Gastroesophageal sphincter (tissue), 4 donors: ENCODE measurements around the gene MARCKS. TPM values are rescaled to one million over a fixed set of nuclear protein-coding genes. Genes with fewer than 3 reads are reported as not detected.

Source experiments
- ATAC-seq: fragments of 150-250 bp; one replicate; pipeline ENCODE4 v1.9.1; 2016; ENCODE audit warnings: mild to moderate bottlenecking, moderate library complexity
- H3K27ac ChIP-seq, 4 donors: fragments of 200-600 bp; sonication (generic) in 3 of 4; 1 replicate in 3 of 4; 2 replicates in 1 of 4; pipeline ENCODE4 v1.5.1; 2016 to 2019
- H3K27me3 ChIP-seq: fragments of 200-600 bp; sonication (generic); one replicate; pipeline ENCODE4 v1.5.1; 2019
- H3K36me3 ChIP-seq, 2 donors: fragments of 200-600 bp; sonication (generic); one replicate each; pipeline ENCODE4 v1.5.1; 2019; ENCODE audit warnings: control low read depth in 1 of 2
- H3K4me1 ChIP-seq, 3 donors: fragments of 200-600 bp; sonication (generic); 1 replicate in 2 of 3; 2 replicates in 1 of 3; pipeline ENCODE4 v1.5.1; 2016 to 2019; ENCODE audit warnings: control low read depth in 2 of 3
- H3K4me3 ChIP-seq, 2 donors: fragments of 200-600 bp; sonication (generic); one replicate each; pipeline ENCODE4 v1.5.1; 2019; ENCODE audit warnings: mild to moderate bottlenecking in 1 of 2, moderate library complexity in 1 of 2
- H3K9me3 ChIP-seq, 3 donors: fragments of 200-600 bp; sonication (generic); one replicate each; pipeline ENCODE4 v1.5.1; 2017 to 2019; ENCODE audit warnings: control low read depth in 2 of 3
- EP300 ChIP-seq: sonication (generic); formaldehyde crosslinking; IDR thresholded peaks from one replicate; pipeline ENCODE4 v1.6.1; 2017; ENCODE audit warnings: antibody characterized with exemption, mild to moderate bottlenecking
- POLR2A ChIP-seq, 2 donors: fragments of 450-650 bp; IDR thresholded peaks; one replicate each; pipeline ENCODE4 v1.6.1; 2017; ENCODE audit warnings: antibody characterized with exemption in 2 of 2, mild to moderate bottlenecking in 2 of 2, moderate library complexity in 1 of 2
- POLR2AphosphoS5 ChIP-seq: sonication (generic); formaldehyde crosslinking; IDR thresholded peaks from one replicate; pipeline ENCODE4 v1.6.1; 2017; ENCODE audit warnings: antibody characterized with exemption
- WGBS, 2 donors: methylation state at CpG; one replicate each; pipeline ENCODE4 v1.1.5; 2018; ENCODE audit warnings: low coverage in 1 of 2; 5-methylcytosine and 5-hydroxymethylcytosine counted together
- total RNA-seq, 4 donors: library from RNA; depleted of rRNA; stranded (reverse); fragments of >200 nt; gene quantifications; one replicate each; pipeline ENCODE4 v1.1.0, GENCODE V29; 2016
- TF ChIP-seq, protein P1 (sequence below), 4 experiments: fragments of 200-600 bp in 2 of 4; fragments of 450-650 bp in 2 of 4; sonication (generic) in 1 of 4; IDR thresholded peaks; one replicate each; pipeline ENCODE4 v1.5.1; 2017 to 2019; ENCODE audit warnings: antibody characterized with exemption in 4 of 4, mild to moderate bottlenecking in 2 of 4, moderate library complexity in 2 of 4

Gene MARCKS
- total RNA-seq, 4 donors from 2014 or later = 17.7 to 36.4 (median 25.5) TPM

DNA sequence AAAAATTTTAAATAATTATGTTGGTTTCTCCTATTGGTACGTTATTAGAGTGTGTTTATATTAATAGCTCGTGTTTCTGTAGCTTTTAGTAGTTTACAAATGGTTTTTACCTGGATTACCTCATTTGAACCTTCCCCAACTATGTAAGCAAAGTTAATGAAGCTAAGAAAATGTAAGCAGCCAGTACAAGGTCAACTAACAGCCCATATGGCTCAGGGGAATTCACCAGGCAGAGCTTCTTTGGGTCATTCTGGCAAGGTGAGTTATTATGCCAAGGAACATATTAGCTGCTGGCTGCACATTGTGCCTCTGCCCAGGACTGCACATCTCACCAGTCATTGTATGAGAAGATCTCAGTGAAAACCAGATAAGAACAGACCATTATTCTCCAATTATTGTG is 27.0 kb upstream of the MARCKS start:
- no peak for ATAC-seq
- H3K9me3 ChIP-seq = no peaks in the 10 kb centered on the region

GRCh38 chr6:113833537-113833936 is 23.6 kb upstream of the MARCKS start:
- no peaks in the 10 kb centered on the region for H3K36me3 ChIP-seq
- no peak overlapping the region for H3K4me3 ChIP-seq
- H3K4me1 ChIP-seq = no peaks in the 10 kb centered on the region
- H3K9me3 ChIP-seq = no peaks in the 10 kb centered on the region
- no peak for ATAC-seq
- H3K27me3 ChIP-seq = no peaks in the 10 kb centered on the region
- no peak for TF ChIP-seq EP300
- H3K27ac ChIP-seq = no peak overlapping the region
- WGBS, 2 donors = 24 to 36% methylated on average over 2 of the region's 2 CpGs

More for the DNA sequence above, 27.0 kb upstream of the MARCKS start:
- no peaks in the 10 kb centered on the region for H3K27me3 ChIP-seq
- no peaks in the 10 kb centered on the region for H3K36me3 ChIP-seq
- 85 to 93% methylated on average over 2 of the region's 2 CpGs for whole genome bisulfite sequencing, 2 donors
- H3K27ac ChIP-seq = no peak overlapping the region
- no peak for TF ChIP-seq POLR2A (IDR thresholded peaks at IDR 0.05)
- TF ChIP-seq EP300 = no peak
- no peak for TF ChIP-seq POLR2AphosphoS5
- TF ChIP-seq, protein P1, sequence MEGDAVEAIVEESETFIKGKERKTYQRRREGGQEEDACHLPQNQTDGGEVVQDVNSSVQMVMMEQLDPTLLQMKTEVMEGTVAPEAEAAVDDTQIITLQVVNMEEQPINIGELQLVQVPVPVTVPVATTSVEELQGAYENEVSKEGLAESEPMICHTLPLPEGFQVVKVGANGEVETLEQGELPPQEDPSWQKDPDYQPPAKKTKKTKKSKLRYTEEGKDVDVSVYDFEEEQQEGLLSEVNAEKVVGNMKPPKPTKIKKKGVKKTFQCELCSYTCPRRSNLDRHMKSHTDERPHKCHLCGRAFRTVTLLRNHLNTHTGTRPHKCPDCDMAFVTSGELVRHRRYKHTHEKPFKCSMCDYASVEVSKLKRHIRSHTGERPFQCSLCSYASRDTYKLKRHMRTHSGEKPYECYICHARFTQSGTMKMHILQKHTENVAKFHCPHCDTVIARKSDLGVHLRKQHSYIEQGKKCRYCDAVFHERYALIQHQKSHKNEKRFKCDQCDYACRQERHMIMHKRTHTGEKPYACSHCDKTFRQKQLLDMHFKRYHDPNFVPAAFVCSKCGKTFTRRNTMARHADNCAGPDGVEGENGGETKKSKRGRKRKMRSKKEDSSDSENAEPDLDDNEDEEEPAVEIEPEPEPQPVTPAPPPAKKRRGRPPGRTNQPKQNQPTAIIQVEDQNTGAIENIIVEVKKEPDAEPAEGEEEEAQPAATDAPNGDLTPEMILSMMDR (IDR thresholded peaks at IDR 0.05) = no peak
- no peak overlapping the region for H3K4me3 ChIP-seq
- H3K4me1 ChIP-seq = peaks cover 0 to 14% (median 9%) of the 10 kb centered on the region in 3 donors

GRCh38 chr6:113837170-113837569 is 20.0 kb upstream of the MARCKS start:
- Histone ChIP-seq H3K27ac (no peak overlapping the region), H3K4me3 (no peak overlapping the region), H3K27me3 (no peaks in the 10 kb centered on the region), H3K9me3 (no peaks in the 10 kb centered on the region), H3K4me1 (no peaks in the 10 kb centered on the region), H3K36me3 (no peaks in the 10 kb centered on the region)
- no peak for ATAC-seq
- TF ChIP-seq POLR2A (IDR thresholded peaks at IDR 0.05) = no peak
- TF ChIP-seq, protein P1 (IDR thresholded peaks at IDR 0.05) = no peak
- no peak for TF ChIP-seq EP300
- TF ChIP-seq POLR2AphosphoS5 = no peak
- WGBS, 2 donors = 78 to 96% methylated on average over 2 of the region's 2 CpGs

- no peak overlapping the region for H3K27ac ChIP-seq
- no peaks in the 10 kb centered on the region for H3K9me3 ChIP-seq
- H3K27me3 ChIP-seq = no peaks in the 10 kb centered on the region
- WGBS, 2 donors = 0 to 87% methylated on average over 1 of the region's 1 CpG
- no peak overlapping the region for H3K4me3 ChIP-seq
- ATAC-seq = no peak
- H3K36me3 ChIP-seq = no peaks in the 10 kb centered on the region
- no peaks in the 10 kb centered on the region for H3K4me1 ChIP-seq
- TF ChIP-seq EP300 = no peak
- TF ChIP-seq, protein P1 (IDR thresholded peaks at IDR 0.05) = no peak
- no peak for TF ChIP-seq POLR2AphosphoS5
- no peak for TF ChIP-seq POLR2A (IDR thresholded peaks at IDR 0.05)
Observed at GRCh38 chr6:113842165-113842564, 15.0 kb upstream of the MARCKS start.

DNA sequence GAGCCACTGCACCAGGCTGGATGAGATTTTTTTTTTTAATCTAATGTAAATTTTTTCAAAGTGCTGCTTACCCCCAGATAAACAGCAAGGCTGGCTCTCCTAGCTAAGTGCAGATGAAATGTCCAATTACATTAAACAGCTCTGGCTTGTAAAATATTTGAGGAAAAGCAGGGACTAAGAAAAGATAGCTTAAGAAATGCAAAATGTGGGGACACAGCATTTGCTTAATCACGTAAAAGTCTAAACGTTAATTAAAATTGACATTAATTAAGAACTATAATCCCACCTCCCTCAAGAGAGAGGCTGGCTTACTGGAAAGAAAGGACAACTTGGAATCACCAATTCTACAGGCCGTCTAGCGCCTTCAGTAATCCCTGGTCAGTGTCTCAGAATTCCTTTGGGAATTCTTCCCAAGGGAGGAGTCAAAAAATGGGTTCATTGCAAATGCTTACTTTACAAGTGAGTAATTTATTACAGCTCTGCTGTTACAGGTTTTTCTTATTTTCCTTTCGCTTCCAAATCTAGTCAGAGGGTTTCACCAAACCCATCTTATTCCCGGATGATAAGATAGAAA is 13.6 kb upstream of the MARCKS start:
- ATAC-seq = no peak
- no peaks in the 10 kb centered on the region for H3K27me3 ChIP-seq
- WGBS, 2 donors = 84 to 94% methylated on average over 4 to 6 of the region's 6 CpGs
- H3K9me3 ChIP-seq = no peaks in the 10 kb centered on the region
- no peaks in the 10 kb centered on the region for H3K4me1 ChIP-seq
- no peak overlapping the region for H3K27ac ChIP-seq
- no peak overlapping the region for H3K4me3 ChIP-seq
- TF ChIP-seq POLR2A (IDR thresholded peaks at IDR 0.05) = no peak
- TF ChIP-seq, protein P1 (IDR thresholded peaks at IDR 0.05) = no peak
- TF ChIP-seq EP300 = no peak
- TF ChIP-seq POLR2AphosphoS5 = no peak
- H3K36me3 ChIP-seq = no peaks in the 10 kb centered on the region
